ENCODE results near the gene RBP3.

RBP3 gene

GRCh38 chr10:47402641-47403301 lies 54.6 kb downstream of the RBP3 start:
- no peak for DNase-seq

GRCh38 chr10:47403446-47404318 lies 55.5 kb downstream of the RBP3 start:
- no peak for DNase-seq

GRCh38 chr10:47404446-47404845 lies 56.3 kb downstream of the RBP3 start:
- DNase-seq = no peak

GRCh38 chr10:47404937-47405336 lies 56.8 kb downstream of the RBP3 start:
- no peak for DNase-seq

GRCh38 chr10:47405857-47406547 lies 57.8 kb downstream of the RBP3 start:
- no peak for DNase-seq

GRCh38 chr10:47406548-47406869 lies 58.3 kb downstream of the RBP3 start:
- DNase-seq = no peak

GRCh38 chr10:47406870-47407691 lies 58.9 kb downstream of the RBP3 start:
- no peak for DNase-seq

Data from NCI-H2171 (cell line).